Neuron (in vitro differentiated cells): ENCODE measurements around the gene GGCX.
A peak's percentile ranks its signal among the peaks of the same experiment; 100 is the strongest.

ENCODE experiments used
- H2AFZ ChIP-seq: one replicate; pipeline ENCODE4 v1.6.1; 2013; ENCODE audit warnings: low read depth, mild to moderate bottlenecking, inconsistent platforms, low read length, moderate library complexity
- H3K27me3 ChIP-seq: one replicate; pipeline ENCODE4 v1.6.1; 2013; ENCODE audit warnings: low read length; ENCODE audit not compliant: insufficient read depth
- H3K36me3 ChIP-seq: one replicate; pipeline ENCODE4 v1.6.1; 2013; ENCODE audit warnings: low read length; ENCODE audit not compliant: insufficient read depth
- H3K4me1 ChIP-seq: one replicate; pipeline ENCODE4 v1.6.1; 2013; ENCODE audit warnings: low read length; ENCODE audit not compliant: insufficient read depth
- H3K4me3 ChIP-seq: 2 replicates; pipeline ENCODE4 v1.5.1; 2013; ENCODE audit warnings: mild to moderate bottlenecking, low read length, moderate library complexity
- H3K9me3 ChIP-seq: one replicate; pipeline ENCODE4 v1.6.1; 2013; ENCODE audit warnings: low read length

GGCX gene

GRCh38 chr2:85589181-85589580, 27.9 kb upstream of the GGCX start:
- no peaks in the 10 kb centered on the region for H3K36me3 ChIP-seq
- no peak overlapping the region for H2AFZ ChIP-seq
- no peaks in the 10 kb centered on the region for H3K9me3 ChIP-seq
- peaks cover 5% of the 10 kb centered on the region for H3K4me1 ChIP-seq
- no peak overlapping the region for H3K4me3 ChIP-seq
- no peaks in the 10 kb centered on the region for H3K27me3 ChIP-seq

- Histone ChIP-seq H3K4me3 (no peak overlapping the region), H3K36me3 (no peaks in the 10 kb centered on the region), H3K27me3 (no peaks in the 10 kb centered on the region), H2AFZ (no peak overlapping the region), H3K9me3 (no peaks in the 10 kb centered on the region), H3K4me1 (peaks cover 5% of the 10 kb centered on the region)
These were observed 27.4 kb upstream of the GGCX start for GRCh38 chr2:85588645-85589044.

GRCh38 chr2:85588236-85588635, 26.9 kb upstream of the GGCX start:
- no peak overlapping the region for H3K4me3 ChIP-seq
- peaks cover 5% of the 10 kb centered on the region for H3K4me1 ChIP-seq
- H2AFZ ChIP-seq: no peak overlapping the region
- H3K27me3 ChIP-seq: no peaks in the 10 kb centered on the region
- H3K9me3 ChIP-seq: no peaks in the 10 kb centered on the region
- H3K36me3 ChIP-seq: no peaks in the 10 kb centered on the region

- no peaks in the 10 kb centered on the region for H3K9me3 ChIP-seq
- peaks cover 5% of the 10 kb centered on the region for H3K4me1 ChIP-seq
- H3K4me3 ChIP-seq: no peak overlapping the region
- H3K27me3 ChIP-seq: no peaks in the 10 kb centered on the region
- no peaks in the 10 kb centered on the region for H3K36me3 ChIP-seq
- H2AFZ ChIP-seq: no peak overlapping the region
These were observed 24.4 kb upstream of the GGCX start for GRCh38 chr2:85585781-85586105.

- H3K4me3 ChIP-seq: no peak overlapping the region
- H3K36me3 ChIP-seq: no peaks in the 10 kb centered on the region
- H2AFZ ChIP-seq: no peak overlapping the region
- no peaks in the 10 kb centered on the region for H3K27me3 ChIP-seq
- peaks cover 8% of the 10 kb centered on the region for H3K4me1 ChIP-seq
- no peaks in the 10 kb centered on the region for H3K9me3 ChIP-seq
These were observed 23.8 kb upstream of the GGCX start for GRCh38 chr2:85584857-85585780.

GRCh38 chr2:85584354-85584856, 23.1 kb upstream of the GGCX start, which contains the start of gene VAMP5:
VAMP5 (plus strand) TSS chr2:85584431; CDS start chr2:85584491, 60 bp downstream.
- no peak within 1 kb of the TSS for H3K4me3 ChIP-seq

GRCh38 chr2:85583667-85584353, 22.5 kb upstream of the GGCX start:
- Histone ChIP-seq H3K4me1 (peaks cover 21% of the 10 kb centered on the region), H3K27me3 (no peaks in the 10 kb centered on the region), H3K9me3 (no peaks in the 10 kb centered on the region), H3K36me3 (no peaks in the 10 kb centered on the region), H3K4me3 (no peak overlapping the region), H2AFZ (no peak overlapping the region)

More at GRCh38 chr2:85584354-85584856, 23.1 kb upstream of the GGCX start, which contains the start of gene VAMP5:
- no peaks in the 10 kb centered on the region for H3K27me3 ChIP-seq
- H3K36me3 ChIP-seq: no peaks in the 10 kb centered on the region
- no peaks in the 10 kb centered on the region for H3K9me3 ChIP-seq
- H3K4me1 ChIP-seq: peaks cover 15% of the 10 kb centered on the region
- no peak within 1 kb of the TSS for H2AFZ ChIP-seq

- H3K36me3 ChIP-seq: no peaks in the 10 kb centered on the region
- H2AFZ ChIP-seq: no peak overlapping the region
- H3K27me3 ChIP-seq: no peaks in the 10 kb centered on the region
- H3K4me3 ChIP-seq: no peak overlapping the region
- peaks cover 31% of the 10 kb centered on the region for H3K4me1 ChIP-seq
- no peaks in the 10 kb centered on the region for H3K9me3 ChIP-seq
These were observed 21.2 kb upstream of the GGCX start for GRCh38 chr2:85582492-85582891.

GRCh38 chr2:85580206-85580605, 18.9 kb upstream of the GGCX start:
- no peak overlapping the region for H2AFZ ChIP-seq
- H3K36me3 ChIP-seq: no peaks in the 10 kb centered on the region
- H3K4me3 ChIP-seq: no peak overlapping the region
- H3K4me1 ChIP-seq: peaks cover 27% of the 10 kb centered on the region
- no peaks in the 10 kb centered on the region for H3K9me3 ChIP-seq
- no peaks in the 10 kb centered on the region for H3K27me3 ChIP-seq

- no peaks in the 10 kb centered on the region for H3K27me3 ChIP-seq
- no peaks in the 10 kb centered on the region for H3K9me3 ChIP-seq
- H3K36me3 ChIP-seq: no peaks in the 10 kb centered on the region
- H3K4me3 ChIP-seq: no peak overlapping the region
- peak overlapping the region; percentile 24 for H2AFZ ChIP-seq
- peaks cover 26% of the 10 kb centered on the region for H3K4me1 ChIP-seq
These were observed 18.1 kb upstream of the GGCX start for GRCh38 chr2:85579266-85579935.

- H3K27me3 ChIP-seq: no peaks in the 10 kb centered on the region
- peaks cover 26% of the 10 kb centered on the region for H3K4me1 ChIP-seq
- H3K36me3 ChIP-seq: no peaks in the 10 kb centered on the region
- H3K4me3 ChIP-seq: no peak overlapping the region
- peak overlapping the region; percentile 24 for H2AFZ ChIP-seq
- no peaks in the 10 kb centered on the region for H3K9me3 ChIP-seq
These were observed 17.2 kb upstream of the GGCX start for GRCh38 chr2:85578243-85579180.
